GM21447 (cell line): ENCODE measurements around the gene SPTBN2.
"Not testable (repeated sequence)": the region's sequence is repeated elsewhere in the genome, so short reads cannot be mapped to it uniquely, and the experiment has no call there.

Experiments
- ATAC-seq: cut with Tn5 transposase; IDR thresholded peaks from one replicate; pipeline ENCODE4 v1.9.1; 2021; ENCODE audit not compliant: unreplicated experiment

Gene SPTBN2

DNA sequence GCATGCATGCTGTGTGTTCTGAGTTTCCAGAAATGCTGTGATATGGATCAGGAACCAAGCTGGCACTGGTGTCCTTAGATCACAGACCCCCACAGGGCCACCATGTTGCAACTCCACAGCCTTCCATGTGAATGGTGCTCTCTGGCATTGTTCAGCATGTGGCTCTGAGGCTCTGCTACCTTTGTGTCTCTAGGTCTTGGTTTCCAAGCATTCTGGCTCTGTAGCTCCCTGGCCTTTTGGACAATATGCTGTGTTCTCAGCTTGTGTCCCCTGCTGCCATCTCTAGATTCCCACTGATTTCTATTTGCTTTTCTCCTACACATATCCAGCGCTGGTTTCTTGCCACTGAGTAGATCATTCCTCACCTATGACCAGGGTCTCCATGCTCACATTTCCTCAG lies 3.9 kb downstream of the SPTBN2 start:
- no peak for ATAC-seq

DNA sequence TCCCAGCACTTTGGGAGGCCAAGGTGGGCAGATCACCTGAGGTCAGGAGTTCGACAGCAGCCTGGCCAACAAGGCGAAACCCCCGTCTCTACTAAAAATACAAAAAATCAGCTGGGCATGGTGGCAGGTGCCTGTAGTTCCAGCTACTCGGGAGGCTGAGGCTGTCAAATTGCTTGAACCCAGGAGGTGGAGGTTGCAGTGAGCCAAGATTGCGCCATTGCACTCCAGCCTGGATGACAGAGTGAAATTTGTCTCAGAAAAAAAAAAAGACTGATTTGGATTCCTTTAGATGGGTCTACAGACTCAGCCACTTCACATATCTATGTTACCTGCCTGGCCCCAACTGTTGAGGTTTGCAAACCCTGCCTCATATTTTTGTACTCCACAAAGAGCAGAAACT lies 4.8 kb downstream of the SPTBN2 start:
- not testable (repeated sequence) for ATAC-seq

DNA sequence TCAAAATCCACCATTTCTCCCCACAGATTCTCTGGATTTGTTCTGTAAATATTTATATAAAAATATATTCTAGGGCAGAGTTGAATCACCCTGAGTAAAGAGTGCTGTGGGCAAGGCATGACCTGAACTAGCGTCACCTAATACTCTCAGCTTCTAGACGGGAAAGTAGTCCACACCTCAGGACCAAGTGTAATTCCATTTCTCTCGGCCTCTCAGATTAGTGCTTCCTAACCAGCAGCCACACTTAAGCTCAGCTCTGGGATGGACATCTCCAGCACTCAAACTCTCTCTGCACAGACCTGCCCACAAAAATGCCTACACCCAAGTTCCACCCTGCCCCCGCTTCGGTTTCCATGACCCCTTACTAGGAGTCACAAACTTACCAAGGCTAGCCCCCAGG lies 5.3 kb downstream of the SPTBN2 start:
- no peak for ATAC-seq

DNA sequence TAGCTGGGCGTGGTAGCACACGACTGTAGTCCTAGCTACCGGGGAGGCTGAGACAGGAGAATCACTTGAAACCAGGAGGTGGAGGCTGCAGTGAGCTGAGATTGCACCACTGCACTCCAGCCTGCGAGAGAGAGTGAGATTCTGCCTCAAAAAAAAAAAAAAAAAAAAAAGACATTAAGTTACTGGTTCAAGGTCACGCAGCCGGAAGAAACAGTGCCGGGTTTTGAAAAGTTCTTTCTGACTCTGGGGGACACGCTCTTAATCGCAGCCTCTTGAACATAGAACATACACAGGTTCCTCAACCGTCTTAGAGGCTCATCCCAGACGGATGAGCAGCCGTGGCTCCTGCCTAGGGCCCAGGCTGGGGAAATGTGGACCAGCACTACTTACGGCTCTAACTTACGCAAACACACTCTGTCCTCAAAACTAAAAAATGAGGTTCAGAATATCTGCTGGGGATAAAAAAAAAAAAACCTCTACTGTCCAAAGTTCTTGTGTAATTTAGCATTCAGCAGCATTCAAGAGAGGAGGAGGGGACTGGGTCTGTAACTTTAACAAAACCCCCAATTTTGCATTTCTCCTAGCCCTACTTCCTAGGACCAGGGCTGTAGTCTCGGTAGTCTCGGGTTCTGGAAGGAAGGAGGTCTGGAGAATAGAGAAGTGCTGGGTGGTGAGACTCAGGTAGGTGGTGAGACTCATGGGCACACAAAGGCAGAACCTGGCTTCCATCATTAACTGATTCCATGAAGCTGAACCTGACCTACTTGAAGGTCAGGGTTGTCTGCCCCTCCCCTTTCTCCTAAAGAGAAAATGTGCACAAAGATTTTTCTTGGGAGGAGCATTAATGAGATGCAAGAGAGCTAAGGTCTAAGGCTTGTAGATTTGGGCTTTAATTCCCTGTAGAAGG lies 6.0 kb downstream of the SPTBN2 start:
- no peak for ATAC-seq

DNA sequence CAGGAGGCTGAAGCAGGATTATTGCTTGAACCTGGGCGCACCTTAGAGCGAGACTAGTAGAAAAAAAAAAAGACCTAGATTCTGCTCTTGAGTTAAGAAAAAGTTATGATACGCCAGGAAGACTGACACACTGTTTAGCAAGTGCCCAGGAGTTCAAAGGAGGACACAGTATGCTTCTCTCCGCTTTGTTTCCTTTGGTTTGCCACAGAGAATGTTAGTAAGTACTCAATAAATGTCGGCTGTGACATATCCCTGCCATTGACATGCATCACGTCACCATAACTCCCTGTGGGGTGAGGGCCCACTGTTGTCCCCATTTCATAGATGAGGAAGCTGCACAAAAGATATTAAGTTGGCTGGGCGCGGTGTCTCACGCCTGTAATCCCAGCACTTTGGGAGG lies 7.1 kb downstream of the SPTBN2 start:
- no peak for ATAC-seq

DNA sequence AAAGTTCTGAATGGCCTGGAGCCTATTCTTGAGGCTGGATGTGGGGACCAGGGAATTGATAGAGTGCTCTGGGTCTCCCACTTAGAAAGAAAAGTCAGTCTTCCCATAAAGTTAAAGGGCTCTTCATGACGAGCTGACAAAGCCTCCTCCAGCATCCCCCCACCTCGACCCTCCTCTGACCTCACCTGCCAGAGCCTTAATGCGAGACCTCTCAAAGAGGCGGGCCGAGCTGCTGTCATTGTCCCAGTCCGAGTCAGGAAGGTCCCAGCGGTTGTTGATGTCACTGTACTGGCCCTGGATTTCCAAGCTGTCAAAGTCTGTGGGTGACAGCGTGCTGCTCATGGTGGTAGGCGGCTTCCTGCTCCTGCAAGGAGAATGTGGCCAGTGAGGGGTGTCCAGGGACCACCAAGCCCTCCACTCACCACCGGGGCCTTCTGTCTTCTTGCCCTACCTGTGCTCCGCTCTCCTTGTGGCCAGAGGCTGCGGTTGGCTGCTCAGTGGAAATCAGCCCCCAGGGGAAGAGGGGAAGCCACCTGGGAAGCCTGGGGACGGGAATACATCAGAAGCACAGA lies 8.0 kb downstream of the SPTBN2 start:
- ATAC-seq = no peak

DNA sequence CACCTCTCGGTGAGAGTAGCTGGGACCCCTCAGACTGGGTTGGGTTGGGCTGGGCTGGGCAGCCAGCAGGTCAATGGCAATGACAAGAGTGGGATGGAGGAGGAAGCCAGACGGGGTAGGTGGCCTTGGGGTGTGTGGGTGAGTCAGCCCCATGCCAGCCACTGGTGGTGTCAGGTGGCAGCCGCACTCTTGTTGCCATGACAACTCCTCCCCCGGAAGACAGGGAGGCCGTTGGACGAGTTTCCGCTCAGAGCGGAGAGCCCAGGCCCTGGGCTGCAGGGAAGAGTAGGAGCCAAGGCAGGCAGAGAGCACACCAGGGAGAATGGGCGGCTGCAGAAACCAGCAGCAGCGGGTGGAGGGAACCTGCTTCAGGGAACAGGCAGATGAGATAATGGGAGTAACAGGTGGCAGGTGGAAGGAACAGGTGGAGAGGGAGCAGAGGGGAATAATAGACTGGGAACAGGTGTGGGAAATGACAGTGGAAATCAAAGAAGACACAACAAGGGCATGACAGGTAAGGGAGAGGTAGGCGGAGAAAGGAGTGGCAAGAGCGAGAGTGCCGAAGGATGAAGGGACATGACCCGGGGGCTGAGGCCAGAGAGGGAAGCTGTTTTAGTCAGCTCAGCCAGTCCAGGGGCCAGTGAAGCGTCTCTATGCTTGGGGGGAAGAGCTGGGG lies 8.7 kb downstream of the SPTBN2 start:
- ATAC-seq = no peak

DNA sequence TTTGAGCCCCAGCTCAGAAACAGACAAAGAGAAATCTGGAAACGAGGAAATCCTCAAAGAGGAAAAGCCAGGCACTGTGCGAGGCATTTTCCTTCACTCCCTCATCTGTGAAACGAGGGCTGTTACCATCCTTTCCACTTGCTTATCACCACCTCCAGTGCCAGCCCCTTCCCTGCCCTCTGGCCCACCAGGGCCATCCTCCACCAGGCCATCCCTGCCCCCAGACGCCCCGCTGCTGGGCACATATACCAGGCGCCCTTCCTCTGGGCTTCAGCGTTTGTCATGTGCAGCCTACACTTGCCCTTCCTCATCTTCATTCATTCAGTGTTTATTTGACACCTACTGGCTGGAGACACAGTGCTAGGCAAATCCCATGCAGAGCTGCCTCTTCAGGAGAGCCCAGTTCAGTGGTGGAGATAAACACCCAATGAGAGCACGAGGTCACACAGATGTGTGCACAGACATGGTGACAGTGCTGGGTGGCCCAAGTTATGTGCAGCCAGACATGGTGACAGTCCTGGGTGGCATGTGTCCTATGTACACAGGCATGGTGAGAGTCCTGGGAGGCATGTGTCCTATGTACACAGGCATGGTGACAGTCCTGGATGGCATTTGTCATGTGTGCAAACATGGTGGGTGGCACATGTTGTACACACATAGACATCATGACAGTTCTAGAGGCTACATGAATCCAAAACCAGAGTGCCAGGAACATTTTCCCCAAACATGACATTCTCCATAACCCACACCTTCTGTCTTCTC lies 9.7 kb downstream of the SPTBN2 start:
- no peak for ATAC-seq

DNA sequence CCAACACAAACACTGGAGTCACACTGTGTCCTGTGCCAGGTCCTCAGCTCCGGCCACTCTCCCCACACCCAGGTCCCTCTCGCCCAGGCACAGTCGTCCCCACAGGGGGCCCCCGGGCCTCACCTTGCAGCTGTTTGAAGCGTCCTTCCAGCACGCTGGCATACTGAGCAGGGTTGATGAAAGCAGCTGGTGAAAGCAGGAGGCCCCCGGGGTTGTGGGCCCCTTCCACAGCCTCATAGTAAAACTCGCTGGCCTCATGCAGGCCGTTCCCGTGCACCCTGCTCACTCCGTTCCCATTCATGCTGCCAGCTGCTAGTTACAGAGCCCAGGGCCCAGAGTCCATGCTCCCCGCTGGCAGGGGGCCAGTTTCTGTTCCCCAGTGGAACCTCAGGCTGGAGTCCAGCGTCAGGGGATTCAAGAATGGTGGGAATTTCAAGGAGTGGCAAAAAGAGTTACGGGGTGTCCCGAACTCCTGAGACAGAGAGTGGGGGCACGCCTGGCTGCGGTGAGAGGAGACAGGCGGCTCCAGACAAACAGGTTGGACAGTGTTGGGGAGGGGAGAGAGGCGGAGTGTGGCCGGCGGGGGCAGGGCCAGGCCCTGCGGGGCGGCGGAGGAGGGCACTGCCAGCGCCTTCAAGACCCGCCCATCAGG lies 10.6 kb downstream of the SPTBN2 start:
- ATAC-seq = no peak

DNA sequence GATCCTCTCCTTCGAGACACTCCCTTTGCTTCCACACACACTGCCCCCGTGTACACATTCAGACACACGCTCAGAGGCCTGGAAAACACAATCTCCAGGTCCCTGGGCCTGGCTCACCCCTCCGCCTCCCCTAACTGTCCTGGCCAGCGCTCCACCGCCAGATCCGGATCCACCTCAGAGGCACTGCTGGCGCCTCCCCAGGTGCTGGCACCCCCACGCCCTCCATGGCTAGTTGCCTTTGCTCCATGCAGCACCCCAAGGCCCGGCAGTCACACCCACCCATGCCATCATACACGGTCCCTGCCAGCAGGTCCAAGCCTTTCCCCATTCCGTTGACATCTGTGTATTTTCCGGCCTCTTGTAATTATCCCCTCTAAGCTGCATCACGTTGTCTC lies 11.1 kb downstream of the SPTBN2 start:
- no peak for ATAC-seq

DNA sequence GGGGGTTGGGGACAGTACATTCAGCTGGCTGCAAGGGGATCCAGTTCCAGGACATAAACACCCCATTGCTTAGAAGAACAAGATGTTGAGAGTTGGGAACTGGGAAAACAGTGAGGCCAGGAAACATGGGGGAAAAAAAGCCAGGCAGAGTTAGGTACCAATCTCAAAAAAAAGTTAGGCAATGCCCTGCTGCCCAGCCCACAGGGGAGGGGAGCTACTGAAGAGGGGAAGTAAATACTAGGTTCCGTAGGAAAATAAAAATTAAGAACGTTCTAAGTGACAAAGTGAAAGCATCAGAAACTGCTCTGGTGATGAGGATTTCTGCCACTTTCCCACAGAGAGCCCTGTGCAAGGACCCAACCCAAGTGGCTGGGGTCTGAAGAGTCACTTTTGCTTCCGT lies 12.0 kb downstream of the SPTBN2 start:
- ATAC-seq = no peak

DNA sequence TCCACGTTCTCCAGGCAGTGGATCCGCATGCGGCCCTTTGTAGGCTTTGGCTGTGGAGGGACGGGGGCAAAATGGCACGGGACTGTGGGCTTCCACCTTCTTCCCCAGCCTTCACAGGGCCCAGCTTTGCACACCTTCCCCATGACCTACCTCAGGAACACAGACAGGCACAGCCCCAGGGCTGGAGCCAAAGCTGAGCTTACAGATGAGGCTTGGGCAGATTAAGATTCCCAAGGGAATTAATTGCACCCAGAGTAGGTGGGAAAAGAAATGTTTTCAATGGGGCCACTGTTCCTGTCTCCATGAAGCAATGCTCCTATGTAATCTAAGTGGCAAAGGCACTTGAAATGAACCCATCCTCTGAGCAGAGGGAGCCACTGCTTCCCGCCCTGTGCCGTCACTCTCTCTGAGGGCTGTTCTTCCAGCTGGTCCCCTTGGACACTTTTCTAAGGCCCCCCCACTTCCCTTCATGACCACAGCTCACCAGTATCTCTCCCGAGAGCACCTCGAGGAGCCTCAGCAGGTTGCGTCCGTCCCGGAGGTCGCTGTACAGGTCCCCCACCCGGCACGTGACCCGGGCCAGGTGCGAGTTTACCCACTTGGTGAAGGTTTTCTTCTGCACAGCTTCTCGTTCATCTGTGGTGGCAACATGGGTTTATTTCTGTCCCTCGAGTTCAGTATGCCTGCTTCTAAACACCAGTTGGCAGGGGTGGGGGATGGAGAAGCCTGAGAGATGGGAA lies 13.5 kb downstream of the SPTBN2 start:
- ATAC-seq = no peak

DNA sequence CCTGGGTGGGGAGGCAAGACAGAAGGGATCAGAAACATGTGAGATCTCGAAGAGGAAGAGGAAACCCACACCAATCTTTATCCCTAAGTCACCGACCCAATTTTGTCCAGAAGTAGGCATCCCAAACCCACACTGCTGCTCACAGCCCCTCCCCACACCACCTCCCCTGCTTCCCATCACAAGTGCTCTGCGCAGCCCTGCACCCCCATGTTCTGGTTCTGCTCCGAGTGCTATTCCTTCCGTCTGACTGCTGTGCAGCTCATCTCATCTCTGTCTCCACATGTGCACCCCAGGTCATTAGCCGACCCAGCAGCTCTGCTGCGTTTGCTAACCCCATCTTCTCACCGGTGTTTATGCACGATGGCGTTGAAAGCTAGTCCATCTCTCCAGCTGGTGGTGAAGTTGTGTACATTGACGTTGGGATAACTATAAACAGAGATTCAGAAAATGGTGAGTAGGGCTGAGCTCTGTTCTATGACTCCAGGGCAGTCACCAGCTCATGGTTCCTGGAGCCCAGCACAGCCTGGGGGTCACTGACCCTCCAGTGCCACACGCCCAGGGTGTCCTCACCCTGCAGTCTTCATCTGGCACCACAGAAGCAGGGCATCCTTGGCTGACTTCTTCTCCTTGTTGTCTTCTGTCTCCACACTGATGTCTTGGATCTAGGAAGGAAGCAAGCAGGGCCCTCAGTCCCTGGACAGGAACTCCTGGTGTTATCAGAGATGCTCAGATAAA lies 15.1 kb downstream of the SPTBN2 start:
- ATAC-seq = no peak

DNA sequence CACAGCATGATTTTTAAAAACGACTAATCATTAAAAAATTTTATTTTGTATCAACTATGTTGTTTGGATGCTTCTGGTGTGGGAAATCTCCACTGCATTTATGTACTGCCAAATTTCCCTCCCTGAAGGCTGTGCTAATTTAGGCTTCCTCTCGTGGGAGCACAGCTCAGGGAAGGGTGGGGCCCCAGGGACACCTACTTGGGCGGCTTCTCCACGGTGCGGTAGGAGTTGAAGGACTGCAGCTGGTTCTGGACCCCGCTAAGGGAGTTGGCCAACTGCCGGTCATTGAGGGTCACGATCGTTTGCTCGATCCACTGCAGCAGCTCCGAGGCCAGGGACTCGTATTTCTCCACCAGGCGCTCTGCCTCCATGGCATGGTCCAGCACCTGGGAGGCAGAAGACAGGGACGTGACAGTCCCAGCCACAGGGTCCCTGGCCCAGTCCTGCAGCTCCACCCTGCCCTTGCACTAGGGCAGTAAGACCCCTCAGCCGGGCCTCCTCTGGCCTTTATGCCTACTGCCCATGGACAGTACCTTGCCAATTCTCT lies 18.6 kb downstream of the SPTBN2 start:
- no peak for ATAC-seq

DNA sequence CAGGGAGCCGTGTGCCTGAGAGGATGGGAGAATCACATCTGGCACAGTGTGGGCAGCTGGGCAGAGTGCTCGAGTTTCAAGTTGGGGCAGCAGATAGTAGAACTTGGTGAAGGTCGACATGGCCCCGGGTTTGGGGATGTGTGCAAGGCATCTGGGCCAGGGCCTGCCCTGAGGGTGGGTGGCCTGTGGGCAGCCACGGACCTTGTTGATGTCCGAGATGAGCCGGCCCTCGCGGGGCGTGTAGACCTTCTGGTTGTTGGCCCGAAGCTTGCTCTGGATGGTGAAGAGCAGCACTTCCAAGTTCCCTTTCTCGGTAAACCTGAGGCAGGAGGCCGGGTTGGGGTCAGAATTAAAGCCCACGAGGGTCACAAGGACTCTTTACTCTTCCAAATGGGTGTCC lies 20.3 kb downstream of the SPTBN2 start:
- no peak for ATAC-seq

DNA sequence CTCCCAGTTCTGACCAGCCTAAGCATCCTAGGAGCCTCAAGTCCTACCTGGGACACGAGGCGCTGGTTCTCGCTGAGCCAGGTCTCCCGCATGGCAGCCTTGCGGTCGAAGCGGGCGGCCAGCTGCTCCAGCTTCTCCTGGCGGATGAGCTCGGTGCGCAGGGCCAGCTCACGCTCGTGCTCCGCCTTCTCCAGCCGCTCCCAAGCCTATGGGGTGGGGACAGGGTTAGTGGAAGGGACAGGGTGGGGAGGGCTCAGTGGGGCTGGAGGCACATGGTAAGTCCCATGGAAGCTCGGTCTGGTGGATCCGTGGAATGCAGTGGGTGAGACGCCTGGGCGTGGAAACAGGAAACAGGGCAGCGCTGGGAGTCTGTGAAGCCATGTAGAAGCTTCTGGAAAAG lies 20.9 kb downstream of the SPTBN2 start:
- ATAC-seq = no peak

DNA sequence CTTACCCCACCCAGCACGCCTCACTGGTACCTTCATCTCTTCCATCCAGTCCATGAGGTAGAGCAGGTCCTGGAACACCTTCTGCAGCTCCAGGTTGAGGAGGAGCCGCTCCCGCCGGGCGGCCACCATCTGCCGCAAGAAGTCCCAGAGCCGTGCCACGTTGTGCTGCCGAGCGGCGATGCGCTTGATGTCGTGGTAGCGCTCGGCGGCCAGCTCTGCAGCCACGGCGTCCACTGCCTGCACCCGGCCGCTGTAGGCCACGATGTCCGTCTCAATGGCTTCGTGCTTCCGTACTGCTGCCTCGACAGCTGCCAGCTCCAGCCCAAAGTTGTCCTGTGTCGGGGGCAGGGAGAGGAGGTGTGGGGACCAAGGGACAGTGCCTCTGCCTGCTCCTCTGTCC lies 21.5 kb downstream of the SPTBN2 start:
- no peak for ATAC-seq

DNA sequence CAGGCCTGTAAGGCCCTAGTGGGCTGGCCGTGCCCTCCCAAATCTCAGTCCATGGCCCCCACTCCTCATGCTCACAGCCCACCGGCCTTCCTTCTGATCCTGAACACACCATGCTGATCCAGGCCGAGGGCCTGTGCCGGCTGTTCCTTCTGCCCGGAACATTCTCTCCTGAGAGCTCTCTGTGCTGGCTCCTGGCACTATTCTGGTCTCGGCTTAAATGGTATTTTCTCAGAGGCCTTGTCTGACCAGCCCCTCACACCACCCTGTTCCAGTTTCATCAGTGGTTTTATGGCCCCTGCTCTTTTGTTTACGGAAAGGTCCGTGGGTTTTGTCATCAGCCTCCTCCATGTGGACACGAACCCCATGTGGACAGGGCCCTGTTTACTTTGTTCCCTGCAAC lies 22.0 kb downstream of the SPTBN2 start:
- no peak for ATAC-seq

DNA sequence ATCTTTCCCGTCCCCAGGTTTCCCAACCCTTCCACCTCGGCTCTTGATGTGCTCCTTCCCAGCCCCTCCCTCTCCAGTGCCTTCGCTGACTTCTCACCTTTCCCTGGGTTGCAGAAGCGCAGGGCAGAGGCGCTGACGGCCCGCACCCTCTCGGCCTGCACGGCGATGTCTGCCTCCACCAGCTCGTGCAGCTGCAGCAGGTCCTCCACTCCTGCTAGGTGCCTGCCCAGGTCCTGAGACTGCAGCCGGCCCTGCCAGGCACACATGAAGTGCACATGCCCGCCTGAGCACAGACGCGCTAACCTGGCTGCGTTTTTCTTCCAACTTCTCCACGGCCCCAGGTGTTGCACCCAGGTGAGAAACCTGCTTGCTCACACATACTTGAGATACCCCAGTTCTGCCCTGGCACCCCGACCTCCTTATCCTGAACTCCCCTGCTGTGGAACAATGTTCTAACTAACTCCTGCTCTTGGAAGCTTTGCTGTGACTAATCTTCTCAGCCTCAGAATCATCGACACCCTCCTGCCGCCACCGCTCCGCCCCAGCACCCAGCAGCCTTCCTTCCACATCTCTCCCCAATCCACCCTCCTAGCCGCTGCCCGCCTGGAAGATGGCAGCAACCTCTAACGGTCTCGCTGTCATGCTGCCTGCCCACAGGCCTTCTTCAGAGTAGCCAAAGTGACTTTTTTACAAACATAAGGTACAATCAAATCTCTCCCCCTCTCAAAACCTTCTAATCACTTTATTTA lies 23.3 kb downstream of the SPTBN2 start:
- no peak for ATAC-seq
